ENCODE measurements around the gene CROCC2.

Gene CROCC2

DNA sequence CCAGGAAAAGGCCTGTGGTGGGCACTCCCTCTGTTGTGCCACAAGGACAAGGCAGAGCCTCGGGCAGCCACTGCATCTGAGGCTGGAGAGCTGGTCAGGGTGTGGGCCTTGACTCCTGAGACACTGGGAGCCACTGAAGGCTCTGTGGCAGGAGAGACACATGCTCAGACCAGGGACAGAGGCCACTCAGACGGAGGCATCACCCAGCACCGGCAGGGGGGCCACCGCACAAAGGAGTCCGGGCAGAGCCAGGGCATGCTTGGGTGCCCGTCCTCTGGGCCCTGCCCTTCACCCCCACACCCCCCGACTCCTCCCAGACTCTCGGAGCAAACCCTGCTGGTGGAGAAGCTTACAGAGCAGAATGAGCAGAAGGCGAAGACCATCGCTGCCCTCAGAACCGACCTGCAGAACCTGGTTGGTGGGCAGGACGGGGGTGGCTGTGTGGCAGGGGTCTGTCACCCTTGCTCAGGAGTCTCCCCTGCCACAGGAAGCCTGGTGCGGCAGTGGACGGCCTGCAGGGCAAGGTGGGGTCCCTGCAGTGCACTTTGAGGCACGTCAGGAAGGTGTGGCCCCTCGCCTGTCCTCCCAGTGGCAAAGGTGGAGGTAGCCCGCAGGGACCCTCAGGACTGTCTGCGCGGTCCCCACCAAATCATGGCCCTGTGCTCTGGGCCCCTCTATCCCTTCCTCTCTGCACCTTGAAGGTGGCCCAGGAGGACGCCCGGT is 26.0 kb downstream of the CROCC2 start:
- no peak for TF ChIP-seq CTCF (IDR thresholded peaks at IDR 0.05; ENCODE audit: borderline replicate concordance, control extremely low read depth, extremely low read depth, insufficient read depth, missing control alignments)
- DNase-seq (ENCODE audit: low spot score) = no peak
- in situ Hi-C loops (cut with MboI; ENCODE audit: low sequenced_read_pairs, unreplicated experiment) = no loop called here

- in situ Hi-C loops (cut with MboI; ENCODE audit: low sequenced_read_pairs, unreplicated experiment) = no loop called here
- no peak for DNase-seq (ENCODE audit: low spot score)
- no peak for TF ChIP-seq CTCF (IDR thresholded peaks at IDR 0.05; ENCODE audit: borderline replicate concordance, control extremely low read depth, extremely low read depth, insufficient read depth, missing control alignments)
These were observed 26.6 kb downstream of the CROCC2 start for GRCh38 chr2:240932724-240933047.

- no peak for TF ChIP-seq CTCF (IDR thresholded peaks at IDR 0.05; ENCODE audit: borderline replicate concordance, control extremely low read depth, extremely low read depth, insufficient read depth, missing control alignments)
- DNase-seq (ENCODE audit: low spot score) = no peak
- in situ Hi-C loops (cut with MboI; ENCODE audit: low sequenced_read_pairs, unreplicated experiment) = no loop called here
These were observed 27.2 kb downstream of the CROCC2 start for GRCh38 chr2:240933048-240933965.

- no peak for TF ChIP-seq CTCF (IDR thresholded peaks at IDR 0.05; ENCODE audit: borderline replicate concordance, control extremely low read depth, extremely low read depth, insufficient read depth, missing control alignments)
- no peak for DNase-seq (ENCODE audit: low spot score)
- in situ Hi-C loops (cut with MboI; ENCODE audit: low sequenced_read_pairs, unreplicated experiment) = no loop called here
These were observed 28.0 kb downstream of the CROCC2 start for GRCh38 chr2:240933966-240934700.

GRCh38 chr2:240934701-240935102 is 28.6 kb downstream of the CROCC2 start:
- in situ Hi-C loops (cut with MboI; ENCODE audit: low sequenced_read_pairs, unreplicated experiment) = no loop called here

More at GRCh38 chr2:240934701-240935102, 28.6 kb downstream of the CROCC2 start:
- TF ChIP-seq CTCF (IDR thresholded peaks at IDR 0.05; ENCODE audit: borderline replicate concordance, control extremely low read depth, extremely low read depth, insufficient read depth, missing control alignments) = no peak
- DNase-seq (ENCODE audit: low spot score) = no peak
